Colonic mucosa (tissue), 4 donors: ENCODE data around the gene C1GALT1. TPM values are rescaled to one million over a fixed set of nuclear protein-coding genes. Genes with fewer than 3 reads are reported as not detected.
"Not testable (repeated sequence)": the region's sequence is repeated elsewhere in the genome, so short reads cannot be mapped to it uniquely, and the experiment has no call there.

Source experiments
- DNase-seq: peaks from one replicate; pipeline ENCODE4 v3.0.0-alpha.2; 2020
- H3K27ac ChIP-seq: fragments of 200-600 bp; one replicate; pipeline ENCODE4 v1.8.0; 2021
- H3K27me3 ChIP-seq: fragments of 200-600 bp; one replicate; pipeline ENCODE4 v1.8.0; 2021
- H3K36me3 ChIP-seq: fragments of 200-600 bp; one replicate; pipeline ENCODE4 v1.8.0; 2021
- H3K4me1 ChIP-seq: fragments of 200-600 bp; one replicate; pipeline ENCODE4 v1.8.0; 2021; ENCODE audit warnings: mild to moderate bottlenecking
- H3K4me3 ChIP-seq: fragments of 200-600 bp; one replicate; pipeline ENCODE4 v1.8.0; 2021
- H3K9ac ChIP-seq, 2 donors: one replicate each; pipeline ENCODE4 v1.7.0; 2013; ENCODE audit warnings: control low read depth in 2 of 2, low read depth in 2 of 2, low read length in 2 of 2
- H3K9me3 ChIP-seq: fragments of 200-600 bp; one replicate; pipeline ENCODE4 v1.8.0; 2021
- CTCF ChIP-seq: fragments of 200-600 bp; IDR thresholded peaks from one replicate; pipeline ENCODE4 v1.8.0; 2022; ENCODE audit warnings: antibody characterized with exemption, mild to moderate bottlenecking
- intact Hi-C: fragments of 100-400 bp; cut with DNase I; formaldehyde crosslinking; loops from one replicate; pipeline ENCODE4 v1.14.1; 2022
- total RNA-seq, 2 donors: library from RNA; stranded (reverse); fragmentation: NEBNext Ultra II Directional in 1 of 2; extraction: Animal tissue kit (Norgen Biotek cat#: 25700) in 1 of 2; gene quantifications; one replicate each; pipeline ENCODE4 v1.2.1, GENCODE V29; 2021
- donor health status: healthy.
- donor health status: DM: no; HTN: no; CAD: no.
- donor health status: DM: no; HTN: no; CAD: no.

The C1GALT1 gene
- total RNA-seq, 2 donors from 2014 or later: 33.9 to 39.4 TPM

GRCh38 chr7:7138897-7139296 is 43.4 kb upstream of the C1GALT1 start:
- TF ChIP-seq CTCF: no peak
- no peaks in the 10 kb centered on the region for H3K27me3 ChIP-seq
- H3K27ac ChIP-seq: no peak overlapping the region
- no peak for DNase-seq
- no peaks in the 10 kb centered on the region for H3K4me1 ChIP-seq
- no peak overlapping the region for H3K4me3 ChIP-seq
- no peaks in the 10 kb centered on the region for H3K9me3 ChIP-seq
- H3K9ac ChIP-seq: no peak overlapping the region
- intact Hi-C loops: no loop called here
- no peaks in the 10 kb centered on the region for H3K36me3 ChIP-seq

GRCh38 chr7:7143404-7143803 is 38.9 kb upstream of the C1GALT1 start:
- H3K27me3 ChIP-seq, DNase-seq, H3K4me3 ChIP-seq, H3K4me1 ChIP-seq, intact Hi-C loops, H3K27ac ChIP-seq, H3K36me3 ChIP-seq, H3K9me3 ChIP-seq, H3K9ac ChIP-seq: not testable (repeated sequence)

GRCh38 chr7:7145151-7145550 is 37.2 kb upstream of the C1GALT1 start:
- H3K27ac ChIP-seq, DNase-seq, H3K4me1 ChIP-seq, H3K36me3 ChIP-seq, H3K9me3 ChIP-seq, H3K9ac ChIP-seq, H3K4me3 ChIP-seq, H3K27me3 ChIP-seq, intact Hi-C loops: not testable (repeated sequence)

- intact Hi-C loops: no loop called here
- H3K9ac ChIP-seq: no peak overlapping the region
- no peaks in the 10 kb centered on the region for H3K9me3 ChIP-seq
- no peak for DNase-seq
- no peak overlapping the region for H3K27ac ChIP-seq
- no peak overlapping the region for H3K4me3 ChIP-seq
- no peaks in the 10 kb centered on the region for H3K4me1 ChIP-seq
- H3K27me3 ChIP-seq: no peaks in the 10 kb centered on the region
- no peak for TF ChIP-seq CTCF
- no peaks in the 10 kb centered on the region for H3K36me3 ChIP-seq
Observed at GRCh38 chr7:7146837-7147236, 35.5 kb upstream of the C1GALT1 start.

- Histone ChIP-seq H3K9ac (no peak overlapping the region), H3K27ac (no peak overlapping the region), H3K9me3 (no peaks in the 10 kb centered on the region), H3K36me3 (no peaks in the 10 kb centered on the region), H3K4me3 (no peak overlapping the region), H3K27me3 (no peaks in the 10 kb centered on the region), H3K4me1 (no peaks in the 10 kb centered on the region)
- intact Hi-C loops: no loop called here
- DNase-seq: no peak
- TF ChIP-seq CTCF: no peak
Observed at GRCh38 chr7:7148798-7149481, 33.4 kb upstream of the C1GALT1 start.

GRCh38 chr7:7151285-7151684 is 31.1 kb upstream of the C1GALT1 start:
- no peak for TF ChIP-seq CTCF

More at GRCh38 chr7:7151285-7151684, 31.1 kb upstream of the C1GALT1 start:
- Histone ChIP-seq H3K4me1 (no peaks in the 10 kb centered on the region), H3K36me3 (no peaks in the 10 kb centered on the region), H3K9ac (no peak overlapping the region), H3K27me3 (no peaks in the 10 kb centered on the region), H3K9me3 (no peaks in the 10 kb centered on the region), H3K4me3 (no peak overlapping the region), H3K27ac (no peak overlapping the region)
- DNase-seq: no peak
- intact Hi-C loops: no loop called here
